DOHH2 (cell line): Measurements from ENCODE around the gene GCLM.

ENCODE experiments used
- H3F3A ChIP-seq: fragments of 200-600 bp; sonication (generic), shearing (Covaris generic); 2 replicates; pipeline ENCODE4 v1.6.0; 2016; ENCODE audit warnings: antibody characterized with exemption, mild to moderate bottlenecking; ENCODE audit not compliant: control insufficient read depth, insufficient read depth
- H3K27ac ChIP-seq: fragments of 200-600 bp; sonication (generic); 2 replicates; pipeline ENCODE4 v1.5.1; 2014; ENCODE audit warnings: low read depth, mild to moderate bottlenecking, low read length, moderate library complexity
- H3K27me3 ChIP-seq: fragments of 200-600 bp; sonication (generic); 2 replicates; pipeline ENCODE4 v1.6.1; 2014; ENCODE audit warnings: mild to moderate bottlenecking, low read length, mixed read lengths; ENCODE audit not compliant: control insufficient read depth
- H3K36me3 ChIP-seq: fragments of 200-600 bp; sonication (generic); 2 replicates; pipeline ENCODE4 v1.6.1; 2014; ENCODE audit warnings: mild to moderate bottlenecking, low read length, moderate library complexity, mixed read lengths; ENCODE audit not compliant: control insufficient read depth
- H3K4me1 ChIP-seq: fragments of 200-600 bp; sonication (generic); 2 replicates; pipeline ENCODE4 v1.6.1; 2014; ENCODE audit warnings: mild to moderate bottlenecking, low read length, mixed read lengths; ENCODE audit not compliant: control insufficient read depth
- H3K4me2 ChIP-seq: fragments of 200-600 bp; sonication (generic); 2 replicates; pipeline ENCODE4 v1.6.0; 2014; ENCODE audit warnings: mild to moderate bottlenecking, low read length, moderate library complexity
- H3K4me3 ChIP-seq: fragments of 200-600 bp; sonication (generic); 2 replicates; pipeline ENCODE4 v1.5.1; 2014; ENCODE audit warnings: mild to moderate bottlenecking, low read length, mixed read lengths
- H3K79me2 ChIP-seq: fragments of 200-600 bp; sonication (generic); 2 replicates; pipeline ENCODE4 v1.6.1; 2014; ENCODE audit warnings: mild to moderate bottlenecking, low read length, mixed read lengths; ENCODE audit not compliant: control insufficient read depth
- H3K9me2 ChIP-seq: fragments of 200-600 bp; sonication (generic); replicated peaks from 2 replicates; pipeline ENCODE4 v1.6.1; 2014; ENCODE audit warnings: mild to moderate bottlenecking, low read length, mixed read lengths; ENCODE audit not compliant: control insufficient read depth
- H3K9me3 ChIP-seq: fragments of 200-600 bp; sonication (generic); 2 replicates; pipeline ENCODE4 v1.6.1; 2014; ENCODE audit warnings: antibody characterized with exemption, low read length, mixed read lengths; ENCODE audit not compliant: control insufficient read depth, insufficient read depth
- H4K20me1 ChIP-seq: fragments of 200-600 bp; sonication (generic); 2 replicates; pipeline ENCODE4 v1.6.0; 2014; ENCODE audit warnings: low read depth, mild to moderate bottlenecking, antibody characterized with exemption, low read length, moderate library complexity; ENCODE audit not compliant: control insufficient read depth, insufficient read depth
- EZH2phosphoT487 ChIP-seq: fragments of 200-600 bp; sonication (generic); IDR thresholded peaks from 2 replicates; pipeline ENCODE4 v1.6.1; 2017; ENCODE audit warnings: borderline replicate concordance, mild to moderate bottlenecking, antibody characterized with exemption, low read length, moderate library complexity, mixed read lengths
- TF ChIP-seq, protein P1 (sequence below): fragments of 200-600 bp; sonication (generic); IDR thresholded peaks from one replicate; pipeline ENCODE4 v1.5.1; 2014; ENCODE audit warnings: antibody characterized with exemption, mild to moderate bottlenecking, low read depth, low read length; ENCODE audit not compliant: poor library complexity, severe bottlenecking

Gene GCLM

DNA sequence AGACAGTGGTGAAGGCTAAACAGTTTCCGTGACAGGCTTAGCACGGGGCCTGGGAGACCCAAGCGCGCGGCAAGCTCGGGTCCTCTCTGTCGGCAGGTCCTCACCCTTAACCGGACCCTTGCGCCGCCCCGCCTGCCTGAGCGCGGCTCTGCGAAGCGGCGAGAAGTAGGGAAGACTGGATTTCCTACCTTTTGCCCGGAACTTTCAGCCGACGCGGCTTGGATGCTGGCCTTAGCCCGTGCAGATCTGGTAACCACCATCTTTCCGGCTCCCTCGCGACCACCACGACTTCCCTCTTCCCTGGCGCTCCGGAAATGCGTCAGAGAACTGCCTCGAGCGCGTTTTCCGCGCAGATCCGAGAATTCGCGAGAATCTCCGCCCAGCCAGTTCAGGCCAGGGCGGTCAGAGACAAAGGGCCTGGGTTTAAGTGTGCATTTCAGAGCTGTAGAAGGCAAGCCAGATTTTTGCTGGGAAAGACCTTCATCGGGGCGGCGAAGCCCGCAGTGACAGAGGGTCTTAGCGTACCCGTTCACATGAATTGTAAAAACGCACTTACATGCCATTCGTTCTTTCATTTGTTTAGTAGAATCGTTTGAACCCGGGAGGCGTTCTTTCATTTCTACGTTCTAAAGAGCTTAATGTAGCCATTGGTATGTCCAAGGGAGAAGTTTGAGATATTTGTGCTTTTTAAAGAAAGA is 30.2 kb downstream of the GCLM start, which contains the start of gene DNTTIP2:
DNTTIP2 (minus strand) TSS at position 318 of the 698 bp plus-strand sequence; CDS start at position 260, 58 bp downstream.
- H3K9me3 ChIP-seq = no peaks in the 10 kb centered on the region
- peak within 1 kb of the TSS; percentile 76 for H3K4me2 ChIP-seq
- TF ChIP-seq, protein P1, sequence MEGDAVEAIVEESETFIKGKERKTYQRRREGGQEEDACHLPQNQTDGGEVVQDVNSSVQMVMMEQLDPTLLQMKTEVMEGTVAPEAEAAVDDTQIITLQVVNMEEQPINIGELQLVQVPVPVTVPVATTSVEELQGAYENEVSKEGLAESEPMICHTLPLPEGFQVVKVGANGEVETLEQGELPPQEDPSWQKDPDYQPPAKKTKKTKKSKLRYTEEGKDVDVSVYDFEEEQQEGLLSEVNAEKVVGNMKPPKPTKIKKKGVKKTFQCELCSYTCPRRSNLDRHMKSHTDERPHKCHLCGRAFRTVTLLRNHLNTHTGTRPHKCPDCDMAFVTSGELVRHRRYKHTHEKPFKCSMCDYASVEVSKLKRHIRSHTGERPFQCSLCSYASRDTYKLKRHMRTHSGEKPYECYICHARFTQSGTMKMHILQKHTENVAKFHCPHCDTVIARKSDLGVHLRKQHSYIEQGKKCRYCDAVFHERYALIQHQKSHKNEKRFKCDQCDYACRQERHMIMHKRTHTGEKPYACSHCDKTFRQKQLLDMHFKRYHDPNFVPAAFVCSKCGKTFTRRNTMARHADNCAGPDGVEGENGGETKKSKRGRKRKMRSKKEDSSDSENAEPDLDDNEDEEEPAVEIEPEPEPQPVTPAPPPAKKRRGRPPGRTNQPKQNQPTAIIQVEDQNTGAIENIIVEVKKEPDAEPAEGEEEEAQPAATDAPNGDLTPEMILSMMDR = no peak
- TF ChIP-seq EZH2phosphoT487 = no peak
- H3K79me2 ChIP-seq = peaks cover 53% of the 10 kb centered on the region
- peaks cover 31% of the 10 kb centered on the region for H3K4me1 ChIP-seq
- peaks cover 2% of the 10 kb centered on the region; the same call in 1 of the 2 replicates for H3F3A ChIP-seq
- no peaks in the 10 kb centered on the region for H3K9me2 ChIP-seq
- peak within 1 kb of the TSS; percentile 41 for H3K27ac ChIP-seq
- peak within 1 kb of the TSS; percentile 99 for H3K4me3 ChIP-seq
- H3K27me3 ChIP-seq = no peaks in the 10 kb centered on the region
- peaks cover 46% of the 10 kb centered on the region for H3K36me3 ChIP-seq
- H4K20me1 ChIP-seq = peaks cover 8% of the 10 kb centered on the region; the same call in 1 of the 2 replicates

DNA sequence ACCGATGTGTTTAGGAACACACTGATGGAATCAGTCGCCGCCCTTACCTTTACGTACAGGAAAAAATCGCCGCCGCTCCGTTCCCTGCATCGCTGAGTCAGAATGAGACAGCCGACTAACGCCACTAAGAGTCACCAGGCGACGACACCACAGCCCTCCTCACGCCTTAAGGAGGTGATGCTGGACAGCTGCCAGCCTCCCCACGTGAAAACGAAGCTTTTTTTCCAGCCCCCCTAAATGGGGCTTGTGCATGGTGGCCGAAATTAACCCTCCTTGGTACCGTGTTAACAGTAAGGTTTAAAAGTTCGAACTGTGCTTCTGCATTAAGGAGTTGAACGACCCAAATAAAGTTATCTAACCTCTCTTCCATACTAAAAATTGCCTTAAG is 30.7 kb downstream of the GCLM start:
- no peaks in the 10 kb centered on the region for H3K9me3 ChIP-seq
- peaks cover 12% of the 10 kb centered on the region; the same call in 1 of the 2 replicates for H4K20me1 ChIP-seq
- no peaks in the 10 kb centered on the region for H3K27me3 ChIP-seq
- H3K9me2 ChIP-seq = no peaks in the 10 kb centered on the region
- H3K79me2 ChIP-seq = peaks cover 57% of the 10 kb centered on the region
- H3K27ac ChIP-seq = peak overlapping the region; percentile 41
- H3K4me3 ChIP-seq = peak overlapping the region; percentile 99
- peaks cover 31% of the 10 kb centered on the region for H3K4me1 ChIP-seq
- peaks cover 51% of the 10 kb centered on the region for H3K36me3 ChIP-seq
- H3K4me2 ChIP-seq = peak overlapping the region; percentile 76
- TF ChIP-seq EZH2phosphoT487 = no peak
- TF ChIP-seq, protein P1 = no peak
- peaks cover 2% of the 10 kb centered on the region; the same call in 1 of the 2 replicates for H3F3A ChIP-seq

DNA sequence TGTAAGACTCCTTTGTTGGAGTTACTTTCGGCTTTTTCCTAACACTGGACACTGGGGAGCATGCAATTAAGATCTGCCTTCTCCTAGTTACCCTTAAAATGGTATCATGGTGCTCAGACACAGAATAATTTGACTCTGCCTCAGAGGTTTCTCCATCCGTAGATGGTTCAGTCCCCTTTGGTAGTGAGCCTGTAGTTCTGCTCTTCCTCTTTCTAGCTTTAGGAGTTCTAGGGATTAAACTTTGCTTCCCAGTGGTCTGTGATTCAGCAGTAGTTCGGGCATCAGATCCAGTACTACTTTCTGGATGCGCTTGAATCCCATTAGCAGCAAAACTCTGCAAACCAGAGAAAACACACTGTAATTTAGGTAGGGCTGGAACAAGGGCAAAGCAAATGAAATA is 31.7 kb downstream of the GCLM start:
- H3F3A ChIP-seq = peaks cover 2% of the 10 kb centered on the region; the same call in 1 of the 2 replicates
- peaks cover 61% of the 10 kb centered on the region for H3K36me3 ChIP-seq
- H3K79me2 ChIP-seq = peaks cover 58% of the 10 kb centered on the region
- H3K4me1 ChIP-seq = peaks cover 31% of the 10 kb centered on the region
- peak overlapping the region; percentile 99 for H3K4me3 ChIP-seq
- peak overlapping the region; percentile 76 for H3K4me2 ChIP-seq
- no peak for TF ChIP-seq EZH2phosphoT487
- TF ChIP-seq, protein P1 = no peak
- H3K9me2 ChIP-seq = no peaks in the 10 kb centered on the region
- no peaks in the 10 kb centered on the region for H3K9me3 ChIP-seq
- H3K27ac ChIP-seq = no peak overlapping the region
- peaks cover 12% of the 10 kb centered on the region; the same call in 1 of the 2 replicates for H4K20me1 ChIP-seq
- no peaks in the 10 kb centered on the region for H3K27me3 ChIP-seq
